PC-9 (cell line): ENCODE results near the gene LRRTM3.

Source experiments
- EZH2 ChIP-seq: fragments of 200-600 bp; sonication (generic); IDR thresholded peaks from 2 replicates; pipeline ENCODE4 v1.8.0; 2017; ENCODE audit warnings: antibody characterized with exemption, low read depth
- TF ChIP-seq, protein P1 (sequence below): fragments of 200-600 bp; sonication (generic); conservative IDR thresholded peaks from 2 replicates; pipeline ENCODE4 v1.6.1; 2017; ENCODE audit warnings: mixed run types, antibody characterized with exemption, mild to moderate bottlenecking, moderate library complexity

DNA sequence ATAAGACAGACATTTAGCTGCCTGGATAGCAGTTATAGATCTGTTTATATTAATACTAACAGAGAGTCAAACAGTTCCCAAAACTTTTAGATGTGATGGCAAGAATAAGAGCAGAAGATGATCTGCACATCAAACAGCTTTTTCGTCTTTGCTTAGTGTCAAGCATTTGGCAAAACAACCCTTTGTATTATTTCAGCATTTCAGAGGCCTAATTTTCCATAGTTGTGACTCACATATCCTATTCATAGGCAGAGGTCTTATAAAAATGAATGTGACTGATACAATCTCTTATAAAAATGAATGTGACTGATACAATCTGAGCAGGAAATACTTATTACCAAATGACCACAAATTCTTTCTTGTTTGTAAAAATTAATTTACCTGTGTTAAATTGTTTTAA lies 71.2 kb downstream of the LRRTM3 start:
- TF ChIP-seq, protein P1, sequence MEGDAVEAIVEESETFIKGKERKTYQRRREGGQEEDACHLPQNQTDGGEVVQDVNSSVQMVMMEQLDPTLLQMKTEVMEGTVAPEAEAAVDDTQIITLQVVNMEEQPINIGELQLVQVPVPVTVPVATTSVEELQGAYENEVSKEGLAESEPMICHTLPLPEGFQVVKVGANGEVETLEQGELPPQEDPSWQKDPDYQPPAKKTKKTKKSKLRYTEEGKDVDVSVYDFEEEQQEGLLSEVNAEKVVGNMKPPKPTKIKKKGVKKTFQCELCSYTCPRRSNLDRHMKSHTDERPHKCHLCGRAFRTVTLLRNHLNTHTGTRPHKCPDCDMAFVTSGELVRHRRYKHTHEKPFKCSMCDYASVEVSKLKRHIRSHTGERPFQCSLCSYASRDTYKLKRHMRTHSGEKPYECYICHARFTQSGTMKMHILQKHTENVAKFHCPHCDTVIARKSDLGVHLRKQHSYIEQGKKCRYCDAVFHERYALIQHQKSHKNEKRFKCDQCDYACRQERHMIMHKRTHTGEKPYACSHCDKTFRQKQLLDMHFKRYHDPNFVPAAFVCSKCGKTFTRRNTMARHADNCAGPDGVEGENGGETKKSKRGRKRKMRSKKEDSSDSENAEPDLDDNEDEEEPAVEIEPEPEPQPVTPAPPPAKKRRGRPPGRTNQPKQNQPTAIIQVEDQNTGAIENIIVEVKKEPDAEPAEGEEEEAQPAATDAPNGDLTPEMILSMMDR: no peak
- no peak for TF ChIP-seq EZH2
